OCI-LY1 (cell line): ENCODE measurements around the gene GABRQ.

ENCODE experiments used
- H2AFZ ChIP-seq: fragments of 200-600 bp; sonication (generic), shearing (Covaris generic); 2 replicates; pipeline ENCODE4 v1.6.0; 2014; ENCODE audit warnings: antibody characterized with exemption, mild to moderate bottlenecking, low read length
- H3F3A ChIP-seq: fragments of 200-600 bp; sonication (generic), shearing (Covaris generic); 2 replicates; pipeline ENCODE4 v1.6.0; 2014; ENCODE audit warnings: mild to moderate bottlenecking, antibody characterized with exemption, low read length, moderate library complexity; ENCODE audit not compliant: insufficient read depth
- H3K27ac ChIP-seq: fragments of 200-600 bp; sonication (generic); 2 replicates; pipeline ENCODE4 v1.5.1; 2014; ENCODE audit warnings: low read length, mixed run types, mild to moderate bottlenecking, low read depth; ENCODE audit not compliant: poor library complexity, severe bottlenecking
- H3K27me3 ChIP-seq: fragments of 200-600 bp; sonication (generic); 2 replicates; pipeline ENCODE4 v1.6.0; 2014; ENCODE audit warnings: antibody characterized with exemption, mild to moderate bottlenecking, low read length, moderate library complexity; ENCODE audit not compliant: insufficient read depth
- H3K36me3 ChIP-seq: fragments of 200-600 bp; sonication (generic); 2 replicates; pipeline ENCODE4 v1.6.1; 2014; ENCODE audit warnings: mild to moderate bottlenecking, antibody characterized with exemption, low read length, moderate library complexity, mixed read lengths; ENCODE audit not compliant: insufficient read depth
- H3K4me1 ChIP-seq: fragments of 200-600 bp; sonication (generic); 2 replicates; pipeline ENCODE4 v1.5.1; 2014; ENCODE audit warnings: mild to moderate bottlenecking, low read length, moderate library complexity; ENCODE audit not compliant: insufficient read depth, severe bottlenecking
- H3K4me2 ChIP-seq: fragments of 200-600 bp; sonication (generic), shearing (Covaris generic); 2 replicates; pipeline ENCODE4 v1.6.1; 2014; ENCODE audit warnings: low read length
- H3K4me3 ChIP-seq: fragments of 200-600 bp; sonication (generic); 2 replicates; pipeline ENCODE4 v1.5.1; 2014; ENCODE audit warnings: low read length, low read depth, mild to moderate bottlenecking, mixed read lengths; ENCODE audit not compliant: poor library complexity, severe bottlenecking
- H3K79me2 ChIP-seq: fragments of 200-600 bp; shearing (Covaris generic); 2 replicates; pipeline ENCODE4 v1.6.1; 2016; ENCODE audit warnings: mixed run types, low read length, mixed read lengths; ENCODE audit not compliant: insufficient read depth
- H3K9ac ChIP-seq: fragments of 200-600 bp; sonication (generic), shearing (Covaris generic); 2 replicates; pipeline ENCODE4 v1.6.1; 2014; ENCODE audit warnings: mild to moderate bottlenecking, low read length, mixed read lengths
- H3K9me2 ChIP-seq: fragments of 200-600 bp; sonication (generic), shearing (Covaris generic); 2 replicates; pipeline ENCODE4 v1.6.1; 2014; ENCODE audit warnings: low read depth, mild to moderate bottlenecking, low read length, mixed read lengths
- H3K9me3 ChIP-seq: fragments of 200-600 bp; shearing (Covaris generic); 2 replicates; pipeline ENCODE4 v1.6.1; 2014; ENCODE audit warnings: low read length, mixed read lengths
- H4K20me1 ChIP-seq: fragments of 200-600 bp; sonication (generic), shearing (Covaris generic); 2 replicates; pipeline ENCODE4 v1.6.0; 2016; ENCODE audit warnings: mild to moderate bottlenecking, low read length; ENCODE audit not compliant: insufficient read depth
- CTCF ChIP-seq: fragments of 200-600 bp; sonication (generic), shearing (Covaris generic); IDR thresholded peaks from 2 replicates; pipeline ENCODE4 v1.5.1; 2017; ENCODE audit warnings: mild to moderate bottlenecking, antibody characterized with exemption, low read length, moderate library complexity, mixed read lengths
- EZH2 ChIP-seq: fragments of 200-600 bp; sonication (generic), shearing (Covaris generic); IDR thresholded peaks from 2 replicates; pipeline ENCODE4 v1.8.0; 2017; ENCODE audit warnings: borderline replicate concordance, mixed run types, mild to moderate bottlenecking, antibody characterized with exemption, low read length, moderate library complexity, mixed read lengths

GABRQ gene

GRCh38 chrX:152601848-152602616 is 35.7 kb upstream of the GABRQ start:
- H3K79me2 ChIP-seq, result no peaks in the 10 kb centered on the region
- TF ChIP-seq EZH2, result no peak
- TF ChIP-seq CTCF, result peak; percentile 36; the same call in 1 of the 2 replicates
- no peak overlapping the region for H3K4me2 ChIP-seq
- H3K36me3 ChIP-seq, result no peaks in the 10 kb centered on the region
- no peaks in the 10 kb centered on the region for H4K20me1 ChIP-seq
- no peak overlapping the region for H3K27ac ChIP-seq
- no peak overlapping the region for H3K9ac ChIP-seq
- no peak overlapping the region for H2AFZ ChIP-seq
- no peaks in the 10 kb centered on the region for H3K9me2 ChIP-seq
- no peaks in the 10 kb centered on the region for H3K27me3 ChIP-seq
- no peak overlapping the region for H3K4me3 ChIP-seq
- H3K9me3 ChIP-seq, result no peaks in the 10 kb centered on the region
- H3K4me1 ChIP-seq, result no peaks in the 10 kb centered on the region
- H3F3A ChIP-seq, result no peaks in the 10 kb centered on the region

- no peaks in the 10 kb centered on the region for H3K4me1 ChIP-seq
- TF ChIP-seq CTCF, result no peak
- no peak for TF ChIP-seq EZH2
- H3K4me3 ChIP-seq, result no peak overlapping the region
- no peaks in the 10 kb centered on the region for H3K9me3 ChIP-seq
- H4K20me1 ChIP-seq, result no peaks in the 10 kb centered on the region
- no peaks in the 10 kb centered on the region for H3K27me3 ChIP-seq
- H3F3A ChIP-seq, result no peaks in the 10 kb centered on the region
- H3K4me2 ChIP-seq, result no peak overlapping the region
- no peak overlapping the region for H3K9ac ChIP-seq
- H3K9me2 ChIP-seq, result no peaks in the 10 kb centered on the region
- H3K79me2 ChIP-seq, result no peaks in the 10 kb centered on the region
- H2AFZ ChIP-seq, result no peak overlapping the region
- H3K27ac ChIP-seq, result no peak overlapping the region
- H3K36me3 ChIP-seq, result no peaks in the 10 kb centered on the region
Measured at GRCh38 chrX:152614791-152615190, 22.9 kb upstream of the GABRQ start.

- no peaks in the 10 kb centered on the region for H3K27me3 ChIP-seq
Measured at GRCh38 chrX:152619897-152620296, 17.8 kb upstream of the GABRQ start.

More at GRCh38 chrX:152619897-152620296, 17.8 kb upstream of the GABRQ start:
- H3K9ac ChIP-seq, result no peak overlapping the region
- H3K4me3 ChIP-seq, result no peak overlapping the region
- H3F3A ChIP-seq, result no peaks in the 10 kb centered on the region
- H3K4me2 ChIP-seq, result no peak overlapping the region
- H2AFZ ChIP-seq, result no peak overlapping the region
- no peaks in the 10 kb centered on the region for H3K9me2 ChIP-seq
- H3K36me3 ChIP-seq, result no peaks in the 10 kb centered on the region
- H3K27ac ChIP-seq, result no peak overlapping the region
- TF ChIP-seq EZH2, result no peak
- TF ChIP-seq CTCF, result no peak
- H3K4me1 ChIP-seq, result no peaks in the 10 kb centered on the region
- H4K20me1 ChIP-seq, result no peaks in the 10 kb centered on the region
- H3K79me2 ChIP-seq, result no peaks in the 10 kb centered on the region
- no peaks in the 10 kb centered on the region for H3K9me3 ChIP-seq
